Measurements from ENCODE around the gene USP33. TPM values are rescaled to one million over a fixed set of nuclear protein-coding genes. Genes with fewer than 3 reads are reported as not detected.
"Not testable (repeated sequence)": the region's sequence is repeated elsewhere in the genome, so short reads cannot be mapped to it uniquely, and the experiment has no call there.

Gene USP33
- total RNA-seq, 4 donors from 2014 or later: 45.3 to 108 (median 53.6) TPM

DNA sequence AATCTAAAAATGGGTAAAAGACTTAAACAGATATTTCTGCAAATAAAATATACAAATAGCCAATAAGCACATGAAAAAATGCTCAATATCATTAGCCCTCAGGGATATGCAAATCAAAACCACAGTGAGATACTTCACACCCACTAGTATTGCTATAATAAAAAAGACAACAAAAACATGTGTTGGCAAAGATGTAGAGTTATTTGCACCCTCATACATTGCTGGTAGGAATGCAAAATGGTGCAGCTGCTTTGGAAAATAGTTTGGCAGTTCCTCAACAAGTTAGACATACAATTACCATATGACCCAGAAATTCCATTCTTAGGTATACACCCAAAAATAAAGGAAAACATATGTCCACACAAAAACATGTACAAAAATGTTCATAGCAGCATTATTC lies 107.4 kb downstream of the USP33 start:
- Histone ChIP-seq H3K27me3 (no peaks in the 10 kb centered on the region), H3K27ac (no peak overlapping the region), H3K4me1 (peaks cover 12% of the 10 kb centered on the region), H3K9me3 (peaks cover 8% of the 10 kb centered on the region), H3K4me3 (no peak overlapping the region), H3K36me3 (no peaks in the 10 kb centered on the region)
- no peak for DNase-seq (ENCODE audit: low spot score in 2 of 2)
- no peak for TF ChIP-seq POLR2AphosphoS5 (IDR thresholded peaks at IDR 0.05)
- no peak for TF ChIP-seq CTCF (IDR thresholded peaks at IDR 0.05)
- TF ChIP-seq EP300 (IDR thresholded peaks at IDR 0.05): no peak
- no peak for TF ChIP-seq POLR2A (IDR thresholded peaks at IDR 0.05)

DNA sequence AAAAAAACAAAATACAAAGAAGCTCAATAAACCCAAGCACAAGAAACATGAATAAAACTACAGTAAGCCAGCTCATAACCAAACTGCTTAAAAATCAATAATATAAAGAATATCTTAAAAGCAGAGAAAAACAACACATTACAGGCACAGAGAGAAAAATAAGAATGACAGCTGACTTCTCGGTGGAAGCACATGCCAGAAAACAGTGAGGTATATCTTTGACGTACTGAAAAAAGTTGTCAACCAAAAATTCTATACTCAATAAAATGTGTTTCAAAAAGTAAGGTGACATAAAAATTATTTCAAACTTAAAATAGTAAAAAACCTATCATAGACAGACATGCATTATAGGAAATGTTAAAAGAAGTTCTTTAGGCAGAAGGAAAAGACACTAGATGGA lies 110.5 kb downstream of the USP33 start:
- TF ChIP-seq EP300 (IDR thresholded peaks at IDR 0.05) (no peak), POLR2AphosphoS5 (IDR thresholded peaks at IDR 0.05) (no peak), POLR2A (IDR thresholded peaks at IDR 0.05) (no peak), CTCF (IDR thresholded peaks at IDR 0.05) (no peak)
- 96% methylated on average over 2 of the region's 2 CpGs for WGBS
- no peak for DNase-seq (ENCODE audit: low spot score in 2 of 2)
- Histone ChIP-seq H3K4me1 (peaks cover 12% of the 10 kb centered on the region), H3K9me3 (peaks cover 8% of the 10 kb centered on the region), H3K36me3 (peaks cover 13% of the 10 kb centered on the region), H3K27ac (no peak overlapping the region), H3K4me3 (no peak overlapping the region), H3K27me3 (no peaks in the 10 kb centered on the region)

DNA sequence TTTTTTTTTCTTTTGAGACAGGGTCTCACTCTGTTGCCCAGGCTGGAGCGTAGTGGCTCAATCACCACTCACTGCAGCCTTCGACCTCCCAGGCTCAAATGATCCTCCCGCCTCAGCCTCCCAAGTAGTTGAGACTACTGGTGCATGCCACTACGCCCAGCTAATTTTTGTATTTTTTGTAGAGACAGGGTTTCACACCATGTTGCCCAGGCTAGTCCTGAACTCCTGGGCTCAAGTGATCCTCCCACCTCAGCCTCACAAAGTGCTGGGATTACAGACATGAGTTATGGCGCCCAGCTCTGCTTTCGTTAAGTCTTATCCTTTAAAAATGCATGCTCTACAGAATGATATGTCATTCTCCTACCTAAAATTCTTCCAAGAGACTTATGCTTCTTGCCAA lies 113.4 kb downstream of the USP33 start:
- 96% methylated on average over 6 of the region's 6 CpGs for WGBS
- peaks cover 18% of the 10 kb centered on the region for H3K36me3 ChIP-seq
- not testable (repeated sequence) for H3K27ac ChIP-seq; H3K4me1 ChIP-seq; DNase-seq (ENCODE audit: low spot score in 2 of 2); H3K4me3 ChIP-seq; H3K9me3 ChIP-seq; H3K27me3 ChIP-seq

Other genes with a start within 250 kb of the USP33 start
- gene ZZZ3, start 77.2 kb downstream of the USP33 start, total RNA-seq: 100 to 1,000 TPM in 1 of 4 donors, 10 to 100 TPM in 3; 50.6 to 117 (median 54.5) TPM
- 10 to 100 TPM in 2 of 4 donors, 1 to 10 TPM in 2; 7.6 to 17.6 (median 10.2) TPM for gene MIGA1, start 19.8 kb upstream of the USP33 start, total RNA-seq
- 1 to 10 TPM in 3 of 4 donors, under 1 TPM in 1; 0.60 to 3.3 (median 2.1) TPM for gene NEXN, start 128.8 kb upstream of the USP33 start, total RNA-seq
- gene FUBP1, start 219.2 kb upstream of the USP33 start, total RNA-seq: 100 to 1,000 TPM in 1 of 4 donors, 10 to 100 TPM in 3; 57.9 to 178 (median 68.5) TPM
- gene DNAJB4, start 245.1 kb upstream of the USP33 start, total RNA-seq: 10 to 100 TPM; 16.8 to 30.2 (median 24.9) TPM

Measured in suprapubic skin (tissue), 4 donors.